GM23338 (cell line): ENCODE data around the gene PPM1F. TPM values are rescaled to one million over a fixed set of nuclear protein-coding genes. Genes with fewer than 3 reads are reported as not detected.

Source experiments
- ATAC-seq: fragments of 200-7000 bp; cut with Tn5 transposase; 3 replicates; pipeline ENCODE4 v1.9.1; 2020
- DNase-seq: peaks from one replicate; pipeline ENCODE4 v3.0.0-alpha.2; 2015; ENCODE audit warnings: low spot score
- H2AFZ ChIP-seq: fragments of 200-600 bp; sonication (generic); 2 replicates; pipeline ENCODE4 v1.8.0; 2016; ENCODE audit warnings: antibody characterized with exemption, mild to moderate bottlenecking, moderate library complexity
- H3F3A ChIP-seq: fragments of 200-600 bp; sonication (generic); replicated peaks from 2 replicates; pipeline ENCODE4 v1.8.0; 2017; ENCODE audit warnings: antibody characterized with exemption, mixed run types, low read depth
- H3K27ac ChIP-seq: fragments of 200-600 bp; sonication (generic); 2 replicates; pipeline ENCODE4 v1.6.1; 2016; ENCODE audit warnings: low read depth
- H3K27me3 ChIP-seq: fragments of 200-600 bp; sonication (generic); 2 replicates; pipeline ENCODE4 v1.8.0; 2016; ENCODE audit warnings: mild to moderate bottlenecking, mixed run types, moderate library complexity; ENCODE audit not compliant: insufficient read depth
- H3K36me3 ChIP-seq: fragments of 200-600 bp; sonication (generic); 2 replicates; pipeline ENCODE4 v1.8.0; 2016; ENCODE audit warnings: mild to moderate bottlenecking; ENCODE audit not compliant: insufficient read depth
- H3K4me1 ChIP-seq: fragments of 200-600 bp; sonication (generic); 2 replicates; pipeline ENCODE4 v1.8.0; 2016; ENCODE audit warnings: mild to moderate bottlenecking, moderate library complexity; ENCODE audit not compliant: insufficient read depth
- H3K4me2 ChIP-seq: fragments of 200-600 bp; sonication (generic); 2 replicates; pipeline ENCODE4 v1.7.1; 2017; ENCODE audit warnings: mixed run types
- H3K4me3 ChIP-seq: fragments of 200-600 bp; sonication (generic); 2 replicates; pipeline ENCODE4 v1.6.1; 2016; ENCODE audit warnings: mixed run types
- H3K79me2 ChIP-seq: fragments of 200-600 bp; sonication (generic); replicated peaks from 2 replicates; pipeline ENCODE4 v1.8.0; 2017; ENCODE audit warnings: mild to moderate bottlenecking; ENCODE audit not compliant: insufficient read depth
- H3K9me2 ChIP-seq: fragments of 200-600 bp; sonication (generic); 2 replicates; pipeline ENCODE4 v1.8.0; 2017; ENCODE audit not compliant: insufficient read depth
- H4K20me1 ChIP-seq: fragments of 200-600 bp; sonication (generic); replicated peaks from 2 replicates; pipeline ENCODE4 v1.8.0; 2017; ENCODE audit warnings: mild to moderate bottlenecking; ENCODE audit not compliant: insufficient read depth
- H3K27ac Mint-ChIP-seq: 2 replicates; pipeline ENCODE4 v1.8.0; 2020; ENCODE audit warnings: inconsistent platforms, mild to moderate bottlenecking, moderate library complexity, mixed read lengths
- H3K27me3 Mint-ChIP-seq: 3 replicates; pipeline ENCODE4 v1.8.0; 2022; ENCODE audit warnings: low read depth, mild to moderate bottlenecking, moderate library complexity, mixed read lengths, inconsistent platforms; ENCODE audit not compliant: insufficient read depth, poor library complexity
- H3K36me3 Mint-ChIP-seq: 3 replicates; pipeline ENCODE4 v1.8.0; 2021; ENCODE audit warnings: low read depth, mild to moderate bottlenecking, inconsistent platforms, moderate library complexity, mixed read lengths
- H3K4me1 Mint-ChIP-seq: 3 replicates; pipeline ENCODE4 v1.8.0; 2020; ENCODE audit warnings: mild to moderate bottlenecking, inconsistent platforms, mixed read lengths
- H3K4me3 Mint-ChIP-seq: 3 replicates; pipeline ENCODE4 v1.8.0; 2021; ENCODE audit warnings: moderate library complexity, mild to moderate bottlenecking, inconsistent platforms, mixed read lengths
- H3K9me3 Mint-ChIP-seq: 3 replicates; pipeline ENCODE4 v1.8.0; 2020; ENCODE audit warnings: moderate library complexity, mild to moderate bottlenecking, inconsistent platforms, mixed read lengths
- CREB1 ChIP-seq: fragments of 250-450 bp; sonication (Bioruptor Pico); IDR thresholded peaks from 2 replicates; pipeline ENCODE4 v1.5.0; 2020; ENCODE audit warnings: low read depth, mild to moderate bottlenecking, moderate library complexity
- ETS1 ChIP-seq: IDR thresholded peaks from 2 replicates; pipeline ENCODE4 v1.6.1; 2016; ENCODE audit warnings: antibody characterized with exemption
- EZH2 ChIP-seq: fragments of 200-600 bp; sonication (generic); IDR thresholded peaks from one replicate; pipeline ENCODE4 v1.8.0; 2017; ENCODE audit warnings: antibody characterized with exemption, mild to moderate bottlenecking, low read depth; ENCODE audit not compliant: unreplicated experiment
- EZH2phosphoT487 ChIP-seq: fragments of 200-600 bp; sonication (generic); IDR thresholded peaks from one replicate; pipeline ENCODE4 v1.8.1; 2018; ENCODE audit warnings: antibody characterized with exemption; ENCODE audit not compliant: unreplicated experiment
- JUNB ChIP-seq: IDR thresholded peaks from one replicate; pipeline ENCODE4 v1.6.1; 2016; ENCODE audit warnings: antibody characterized with exemption; ENCODE audit not compliant: unreplicated experiment
- NANOG ChIP-seq: IDR thresholded peaks from 2 replicates; pipeline ENCODE4 v1.6.1; 2016; ENCODE audit warnings: antibody characterized with exemption, borderline replicate concordance
- POLR2AphosphoS5 ChIP-seq: IDR thresholded peaks from 2 replicates; pipeline ENCODE4 v1.6.1; 2016; ENCODE audit warnings: antibody characterized with exemption, low read depth
- STAT1 ChIP-seq: IDR thresholded peaks from one replicate; pipeline ENCODE4 v1.6.1; 2016; ENCODE audit warnings: antibody characterized with exemption; ENCODE audit not compliant: unreplicated experiment
- ZNF114 ChIP-seq: fragments of 250-450 bp; sonication (Bioruptor Pico); IDR thresholded peaks from 2 replicates; pipeline ENCODE4 v1.5.0; 2020; ENCODE audit warnings: mild to moderate bottlenecking, moderate library complexity
- ZNF331 ChIP-seq: fragments of 250-450 bp; sonication (Bioruptor Pico); IDR thresholded peaks from 2 replicates; pipeline ENCODE4 v1.5.0; 2020; ENCODE audit warnings: low read depth, mild to moderate bottlenecking, moderate library complexity
- ZNF462 ChIP-seq: fragments of 250-450 bp; sonication (Bioruptor Pico); IDR thresholded peaks from 2 replicates; pipeline ENCODE4 v1.5.0; 2020; ENCODE audit warnings: mild to moderate bottlenecking, moderate library complexity
- polyA plus RNA-seq: library from polyadenylated mRNA; unstranded; fragments of >200 nt; fragmentation: Nextera tagmentation; extraction: Ambion mirVana; gene quantifications from 2 replicates; pipeline ENCODE4 v1.2.1, GENCODE V29; 2016
- total RNA-seq: library from RNA; depleted of rRNA; stranded (reverse); fragments of >200 nt; shearing (Covaris generic); gene quantifications from 2 replicates; pipeline ENCODE4 v1.2.3, GENCODE V29; 2014
- TF ChIP-seq, protein P1 (sequence below): IDR thresholded peaks from one replicate; pipeline ENCODE4 v1.6.1; 2018; ENCODE audit warnings: antibody characterized with exemption; ENCODE audit not compliant: unreplicated experiment

PPM1F gene
- total and polyA plus RNA-seq, 2 experiments from 2014 or later, result 7.1 to 29.3 TPM

DNA sequence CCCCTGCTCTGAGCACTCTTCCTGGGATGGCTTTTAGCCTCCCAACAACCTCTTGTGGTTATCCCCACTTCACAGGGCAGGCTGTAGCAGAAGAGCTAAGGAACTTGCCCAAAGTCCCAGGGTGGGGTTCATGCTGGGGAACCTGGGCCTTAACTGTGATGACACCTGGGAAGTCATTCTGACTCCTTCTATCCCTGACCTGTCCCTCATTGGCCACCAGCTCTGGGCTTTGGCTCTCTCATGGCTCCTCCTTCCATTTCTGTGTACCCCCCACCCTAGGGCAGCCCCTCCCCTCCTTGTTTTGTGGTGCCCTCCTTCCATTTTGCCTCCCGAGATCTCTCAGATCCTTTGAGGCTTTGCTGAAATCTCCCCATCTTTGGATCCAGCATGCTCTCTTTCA, 2.7 kb downstream of the PPM1F start:
- 0 out of 2 replicates have a peak, but pooled peaks cover 9% of the 10 kb centered on the region for H3F3A ChIP-seq
- H3K36me3 Mint-ChIP-seq, result peaks cover 7% of the 10 kb centered on the region; the same call in 2 of the 3 replicates
- peaks cover 27% of the 10 kb centered on the region for H3K27me3 Mint-ChIP-seq
- peaks cover 2% of the 10 kb centered on the region; the same call in 1 of the 3 replicates for H3K9me3 Mint-ChIP-seq
- DNase-seq, result no peak
- H3K9me2 ChIP-seq, result no peaks in the 10 kb centered on the region
- no peak overlapping the region for H3K27ac Mint-ChIP-seq
- no peak overlapping the region for H3K4me3 Mint-ChIP-seq
- no peak overlapping the region for H3K4me3 ChIP-seq
- H3K79me2 ChIP-seq, result no peaks in the 10 kb centered on the region
- H3K27me3 ChIP-seq, result peaks cover 27% of the 10 kb centered on the region
- peaks cover 9% of the 10 kb centered on the region for H4K20me1 ChIP-seq
- no peak overlapping the region for H3K27ac ChIP-seq
- no peak overlapping the region for H2AFZ ChIP-seq
- peaks cover 12% of the 10 kb centered on the region; the same call in 1 of the 2 replicates for H3K4me1 ChIP-seq
- no peak overlapping the region for H3K4me2 ChIP-seq
- H3K4me1 Mint-ChIP-seq, result peaks cover 30% of the 10 kb centered on the region
- no peaks in the 10 kb centered on the region; the same call in 1 of the 2 replicates for H3K36me3 ChIP-seq
- no peak for ATAC-seq
- TF ChIP-seq, protein P1, sequence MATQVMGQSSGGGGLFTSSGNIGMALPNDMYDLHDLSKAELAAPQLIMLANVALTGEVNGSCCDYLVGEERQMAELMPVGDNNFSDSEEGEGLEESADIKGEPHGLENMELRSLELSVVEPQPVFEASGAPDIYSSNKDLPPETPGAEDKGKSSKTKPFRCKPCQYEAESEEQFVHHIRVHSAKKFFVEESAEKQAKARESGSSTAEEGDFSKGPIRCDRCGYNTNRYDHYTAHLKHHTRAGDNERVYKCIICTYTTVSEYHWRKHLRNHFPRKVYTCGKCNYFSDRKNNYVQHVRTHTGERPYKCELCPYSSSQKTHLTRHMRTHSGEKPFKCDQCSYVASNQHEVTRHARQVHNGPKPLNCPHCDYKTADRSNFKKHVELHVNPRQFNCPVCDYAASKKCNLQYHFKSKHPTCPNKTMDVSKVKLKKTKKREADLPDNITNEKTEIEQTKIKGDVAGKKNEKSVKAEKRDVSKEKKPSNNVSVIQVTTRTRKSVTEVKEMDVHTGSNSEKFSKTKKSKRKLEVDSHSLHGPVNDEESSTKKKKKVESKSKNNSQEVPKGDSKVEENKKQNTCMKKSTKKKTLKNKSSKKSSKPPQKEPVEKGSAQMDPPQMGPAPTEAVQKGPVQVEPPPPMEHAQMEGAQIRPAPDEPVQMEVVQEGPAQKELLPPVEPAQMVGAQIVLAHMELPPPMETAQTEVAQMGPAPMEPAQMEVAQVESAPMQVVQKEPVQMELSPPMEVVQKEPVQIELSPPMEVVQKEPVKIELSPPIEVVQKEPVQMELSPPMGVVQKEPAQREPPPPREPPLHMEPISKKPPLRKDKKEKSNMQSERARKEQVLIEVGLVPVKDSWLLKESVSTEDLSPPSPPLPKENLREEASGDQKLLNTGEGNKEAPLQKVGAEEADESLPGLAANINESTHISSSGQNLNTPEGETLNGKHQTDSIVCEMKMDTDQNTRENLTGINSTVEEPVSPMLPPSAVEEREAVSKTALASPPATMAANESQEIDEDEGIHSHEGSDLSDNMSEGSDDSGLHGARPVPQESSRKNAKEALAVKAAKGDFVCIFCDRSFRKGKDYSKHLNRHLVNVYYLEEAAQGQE, result no peak
- TF ChIP-seq ZNF331 (CRISPR knock-in tag) (no peak), CREB1 (CRISPR knock-in tag) (no peak), JUNB (no peak), EZH2 (no peak), ETS1 (no peak), EZH2phosphoT487 (no peak), STAT1 (no peak), POLR2AphosphoS5 (no peak), NANOG (no peak), ZNF114 (CRISPR knock-in tag) (no peak), ZNF462 (CRISPR knock-in tag) (no peak)
